H1 (cell line): ENCODE measurements around the gene RTN4RL1. TPM values are rescaled to one million over a fixed set of nuclear protein-coding genes. Genes with fewer than 3 reads are reported as not detected.
A peak's percentile ranks its signal among the peaks of the same experiment; 100 is the strongest.

Experiments
- CTCF ChIA-PET: fragments of 300-600 bp; sonication (Branson Sonifier 250); formaldehyde crosslinking; loops from one replicate; lab custom pipeline; 2021; ENCODE audit not compliant: partially characterized antibody; lab: Charles Lee
- POLR2A ChIA-PET: fragments of 300-600 bp; sonication (Branson Sonifier 250); formaldehyde crosslinking; loops from one replicate; lab custom pipeline; 2021; ENCODE audit warnings: inconsistent platforms; ENCODE audit not compliant: partially characterized antibody; lab: Charles Lee
- DNase-seq, 2 experiments: peaks; one replicate each; pipeline versions ENCODE4 v3.0.0 to v3.0.0-alpha.2; 2010 to 2022; ENCODE audit warnings: low spot score in 2 of 2, low read depth in 1 of 2, mixed read lengths in 1 of 2
- FAIRE-seq: peaks from 2 replicates; lab custom pipeline; 2011; peaks lifted over from hg19 to GRCh38; lab: Jason Lieb, UNC
- H2AFZ ChIP-seq: 2 replicates; pipeline ENCODE4 v1.8.1; 2012; ENCODE audit warnings: low read length, inconsistent platforms
- H2AK5ac ChIP-seq: 2 replicates; pipeline ENCODE4 v1.6.1; 2013; ENCODE audit warnings: low read depth, low read length
- H2BK120ac ChIP-seq: replicated peaks from 2 replicates; pipeline ENCODE3; 2013; ENCODE audit warnings: low read depth, low read length, inconsistent platforms
- H2BK12ac ChIP-seq: 2 replicates; pipeline ENCODE4 v1.6.1; 2013; ENCODE audit warnings: low read depth, low read length
- H2BK15ac ChIP-seq: 2 replicates; pipeline ENCODE4 v1.6.1; 2013; ENCODE audit warnings: low read length
- H2BK20ac ChIP-seq: 2 replicates; pipeline ENCODE4 v1.6.1; 2013; ENCODE audit warnings: low read length
- H2BK5ac ChIP-seq: 2 replicates; pipeline ENCODE4 v1.6.1; 2013; ENCODE audit warnings: low read depth, low read length
- H3K14ac ChIP-seq: 2 replicates; pipeline ENCODE4 v1.6.1; 2013; ENCODE audit warnings: inconsistent platforms; ENCODE audit not compliant: insufficient read length
- H3K18ac ChIP-seq: 2 replicates; pipeline ENCODE4 v1.6.1; 2013; ENCODE audit warnings: low read length; ENCODE audit errors: extremely low read depth
- H3K23ac ChIP-seq: 2 replicates; pipeline ENCODE4 v1.6.1; 2013; ENCODE audit warnings: inconsistent platforms; ENCODE audit not compliant: insufficient read length
- H3K23me2 ChIP-seq: 2 replicates; pipeline ENCODE4 v1.6.1; 2013; ENCODE audit warnings: low read depth, low read length
- H3K27ac ChIP-seq: 2 replicates; pipeline ENCODE4 v1.6.1; 2011; ENCODE audit warnings: low read depth, low read length, inconsistent platforms
- H3K27me3 ChIP-seq, 4 experiments: replicated peaks in 1 of 4; 1 replicate in 1 of 4; 2 replicates in 3 of 4; pipeline versions ENCODE4 v1.6.1 to v1.8.1; 2011 to 2013; ENCODE audit warnings: low read length in 3 of 4, mild to moderate bottlenecking in 3 of 4, inconsistent platforms in 2 of 4, mixed read lengths in 2 of 4, moderate library complexity in 1 of 4; ENCODE audit not compliant: control insufficient read depth in 3 of 4, insufficient read depth in 3 of 4; ENCODE audit errors: extremely low read depth in 1 of 4
- H3K36me3 ChIP-seq, 4 experiments: 2 replicates each; pipeline versions ENCODE4 v1.6.1 to v1.8.1; 2011 to 2013; ENCODE audit warnings: mild to moderate bottlenecking in 4 of 4, low read length in 3 of 4, moderate library complexity in 2 of 4, control low read depth in 1 of 4, inconsistent platforms in 1 of 4; ENCODE audit not compliant: insufficient read depth in 4 of 4, control insufficient read depth in 2 of 4
- H3K4ac ChIP-seq: replicated peaks from 2 replicates; pipeline ENCODE3; 2013; ENCODE audit warnings: low read length, low read depth, mixed read lengths, inconsistent platforms; ENCODE audit not compliant: insufficient read length
- H3K4me1 ChIP-seq, 4 experiments: replicated peaks in 1 of 4; 1 replicate in 1 of 4; 2 replicates in 3 of 4; pipeline versions ENCODE4 v1.6.1 to v1.8.1; 2011 to 2013; ENCODE audit warnings: low read length in 3 of 4, inconsistent platforms in 2 of 4, mixed read lengths in 1 of 4; ENCODE audit not compliant: insufficient read depth in 4 of 4, control insufficient read depth in 3 of 4
- H3K4me2 ChIP-seq, 2 experiments: 2 replicates each; pipeline versions ENCODE4 v1.6.1 to v1.8.1; 2011 to 2013; ENCODE audit warnings: low read depth in 2 of 2, low read length in 2 of 2, control low read depth in 1 of 2, inconsistent platforms in 1 of 2, mild to moderate bottlenecking in 1 of 2; ENCODE audit not compliant: insufficient read depth in 1 of 2
- H3K4me3 ChIP-seq, 4 experiments: fragments of 200-600, 300-600 bp in 1 of 4; sonication (generic), shearing (Covaris generic), sonication (Bioruptor Twin) in 1 of 4; 2 replicates each; pipeline versions ENCODE4 v1.5.1 to v1.8.1; 2011 to 2016; ENCODE audit warnings: low read length in 4 of 4, low read depth in 3 of 4, control low read depth in 2 of 4, inconsistent platforms in 2 of 4, mild to moderate bottlenecking in 2 of 4, mixed read lengths in 1 of 4, moderate library complexity in 1 of 4; ENCODE audit not compliant: insufficient read depth in 2 of 4; ENCODE audit errors: extremely low read depth in 1 of 4
- H3K56ac ChIP-seq: replicated peaks from 2 replicates; pipeline ENCODE3; 2013; ENCODE audit warnings: low read depth, mild to moderate bottlenecking, mixed read lengths, low read length, inconsistent platforms; ENCODE audit not compliant: insufficient read length
- H3K79me1 ChIP-seq: 2 replicates; pipeline ENCODE4 v1.6.1; 2013; ENCODE audit warnings: low read depth, low read length, control low read depth
- H3K79me2 ChIP-seq, 2 experiments: 2 replicates each; pipeline versions ENCODE4 v1.6.1 to v1.8.1; 2012 to 2013; ENCODE audit warnings: low read length in 2 of 2, mild to moderate bottlenecking in 2 of 2, inconsistent platforms in 1 of 2; ENCODE audit not compliant: insufficient read depth in 2 of 2, control insufficient read depth in 1 of 2
- H3K9ac ChIP-seq, 4 experiments: replicated peaks in 1 of 4; 1 replicate in 1 of 4; 2 replicates in 3 of 4; pipeline versions ENCODE4 v1.6.1 to v1.8.1; 2011 to 2013; ENCODE audit warnings: low read depth in 3 of 4, low read length in 3 of 4, control low read depth in 2 of 4, mild to moderate bottlenecking in 2 of 4, moderate library complexity in 2 of 4, inconsistent platforms in 1 of 4; ENCODE audit errors: extremely low read depth in 1 of 4
- H3K9me3 ChIP-seq, 2 experiments: 2 replicates each; pipeline versions ENCODE4 v1.6.1 to v1.8.1; 2012 to 2013; ENCODE audit warnings: mild to moderate bottlenecking in 2 of 2, moderate library complexity in 2 of 2, control low read depth in 1 of 2, inconsistent platforms in 1 of 2, low read depth in 1 of 2, low read length in 1 of 2, mixed read lengths in 1 of 2; ENCODE audit not compliant: insufficient read depth in 2 of 2
- H4K20me1 ChIP-seq, 2 experiments: replicated peaks in 1 of 2; 2 replicates each; pipeline versions ENCODE3 to v1.8.1; 2011 to 2013; ENCODE audit warnings: inconsistent platforms in 2 of 2, low read length in 2 of 2, mild to moderate bottlenecking in 1 of 2; ENCODE audit not compliant: insufficient read depth in 2 of 2, control insufficient read depth in 1 of 2
- H4K5ac ChIP-seq: 2 replicates; pipeline ENCODE4 v1.6.1; 2013; ENCODE audit warnings: low read length, low read depth, mixed read lengths, inconsistent platforms; ENCODE audit not compliant: insufficient read length
- H4K8ac ChIP-seq: 2 replicates; pipeline ENCODE4 v1.8.0; 2013; ENCODE audit warnings: mild to moderate bottlenecking, moderate library complexity, low read length, inconsistent platforms; ENCODE audit not compliant: insufficient read depth; ENCODE audit errors: extremely low read depth
- H4K91ac ChIP-seq: replicated peaks from 2 replicates; pipeline ENCODE3; 2013; ENCODE audit warnings: low read length, mixed read lengths, inconsistent platforms; ENCODE audit not compliant: insufficient read length
- BACH1 ChIP-seq: IDR thresholded peaks from 2 replicates; pipeline ENCODE4 v1.6.1; 2012; ENCODE audit warnings: low read length, improper control_type of control experiment
- MAX ChIP-seq: IDR thresholded peaks from 2 replicates; pipeline ENCODE4 v1.6.1; 2012; ENCODE audit warnings: inconsistent platforms
- WGBS, 2 experiments: shearing (Covaris generic) in 1 of 2; methylation state at CpG; one replicate each; pipeline versions ENCODE4 v1.1.6 to v1.1.7; 2013 to 2015; ENCODE audit warnings: low lambda C conversion rate in 2 of 2, mixed read lengths in 2 of 2, inconsistent platforms in 1 of 2, low coverage in 1 of 2, missing lambda C conversion rate in 1 of 2; ENCODE audit not compliant: insufficient replicate concordance in 2 of 2, insufficient coverage in 1 of 2, insufficient read length in 1 of 2; ENCODE audit errors: extremely low coverage in 1 of 2, missing lambda C conversion rate in 1 of 2; 5-methylcytosine and 5-hydroxymethylcytosine counted together
- polyA plus RNA-seq, 7 experiments: library from polyadenylated mRNA; depleted of rRNA in 3 of 7; stranded (reverse) in 5 of 7; unstranded in 2 of 7; fragments of >200 nt in 5 of 7; fragments of 200-250 nt in 2 of 7; gene quantifications; 1 replicate in 5 of 7; 2 replicates in 1 of 7; 4 replicates in 1 of 7; pipeline versions ENCODE4 v1.2.1 to v1.2.3, GENCODE V29; 2011 to 2013; ENCODE audit warnings: missing spikeins in 2 of 7, mixed read lengths in 2 of 7
- total RNA-seq: library from RNA; stranded (reverse); fragmentation: NEBNext Ultra II Directional; extraction: Animal tissue kit (Norgen Biotek cat#: 25700); gene quantifications from 2 replicates; pipeline ENCODE4 v1.2.1, GENCODE V29; 2021
- TF ChIP-seq, protein P1 (sequence below): IDR thresholded peaks from 2 replicates; pipeline ENCODE4 v1.6.1; 2012; ENCODE audit warnings: inconsistent platforms

Gene RTN4RL1
- total and polyA plus RNA-seq, 2 of the 8 experiments (the other 6 are each of a cell fraction or from before 2014, with no cell fraction given), result 0.09 TPM; not detected in 1

DNA sequence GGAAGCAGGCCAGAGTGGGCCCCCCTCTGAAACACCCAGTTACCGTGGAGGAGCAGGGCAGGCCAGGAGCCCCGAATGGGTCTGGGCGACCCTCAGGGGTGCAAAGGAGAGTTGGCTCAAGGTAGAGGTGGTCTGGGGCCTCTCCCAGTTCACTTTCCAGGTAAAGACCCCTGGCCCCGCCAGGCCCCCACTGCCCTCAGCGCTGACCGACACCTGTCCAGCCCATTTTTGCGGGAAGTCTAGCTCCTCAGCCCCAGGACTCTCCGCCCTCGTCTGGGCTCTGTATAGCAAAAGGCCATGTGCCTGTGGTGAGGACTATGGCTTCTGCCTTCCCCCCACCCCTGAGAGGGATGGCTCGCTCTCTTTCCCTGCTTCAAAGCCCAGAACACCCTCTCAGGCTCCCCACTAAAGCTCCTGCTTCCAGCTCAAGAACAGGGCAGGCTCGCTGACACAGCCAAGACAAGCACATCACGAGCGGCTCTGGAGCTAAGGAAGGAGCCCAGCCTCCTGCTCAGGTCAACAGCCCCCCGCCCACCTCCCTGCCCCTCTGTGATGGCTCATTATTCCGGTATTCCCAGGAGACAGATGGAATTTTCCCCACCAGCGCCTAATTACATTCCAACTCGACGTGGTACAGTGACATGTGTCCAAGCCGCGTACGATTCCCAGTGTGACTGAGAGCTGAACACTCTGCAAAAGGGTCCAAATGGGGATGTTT, 59.4 kb downstream of the RTN4RL1 start:
- Histone ChIP-seq H3K27me3 (peaks cover 0 to 3% (median 1%) of the 10 kb centered on the region in 4 experiments; a peak in 1 of 7 replicates), H3K36me3 (no peaks in the 10 kb centered on the region), H2BK12ac (no peak overlapping the region), H4K91ac (no peak overlapping the region), H3K14ac (no peak overlapping the region), H4K20me1 (no peaks in the 10 kb centered on the region), H3K4ac (no peak overlapping the region), H2BK15ac (no peak overlapping the region), H3K4me3 (no peak overlapping the region), H3K79me1 (no peaks in the 10 kb centered on the region), H3K9me3 (no peaks in the 10 kb centered on the region), H3K23me2 (no peaks in the 10 kb centered on the region), H3K23ac (no peak overlapping the region), H3K4me1 (peaks cover 0 to 15% (median 7%) of the 10 kb centered on the region in 4 experiments; a peak in 4 of 7 replicates), H3K56ac (no peak overlapping the region), H3K9ac (no peak overlapping the region), H3K4me2 (no peak overlapping the region), H3K79me2 (no peaks in the 10 kb centered on the region), H2AFZ (no peak overlapping the region), H3K27ac (no peak overlapping the region), H2BK20ac (no peak overlapping the region), H4K8ac (no peak overlapping the region), H2BK120ac (no peak overlapping the region), H2AK5ac (no peak overlapping the region), H2BK5ac (no peak overlapping the region), H4K5ac (no peak overlapping the region), H3K18ac (no peak overlapping the region)
- TF ChIP-seq BACH1 (no peak), MAX (peak; percentile 49; the same call in 1 of the 2 replicates)
- TF ChIP-seq, protein P1, sequence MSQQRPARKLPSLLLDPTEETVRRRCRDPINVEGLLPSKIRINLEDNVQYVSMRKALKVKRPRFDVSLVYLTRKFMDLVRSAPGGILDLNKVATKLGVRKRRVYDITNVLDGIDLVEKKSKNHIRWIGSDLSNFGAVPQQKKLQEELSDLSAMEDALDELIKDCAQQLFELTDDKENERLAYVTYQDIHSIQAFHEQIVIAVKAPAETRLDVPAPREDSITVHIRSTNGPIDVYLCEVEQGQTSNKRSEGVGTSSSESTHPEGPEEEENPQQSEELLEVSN, result peak; percentile 47; the same call in 1 of the 2 replicates
- 93% methylated on average over 19 of the region's 21 CpGs; no CpG with 5 or more reads in 1 of the 2 experiments for WGBS, 2 experiments
- ChIA-PET POLR2A (interaction anchor here (1.4 kb wide), 1 partner anchor 76 kb away, joined by 3 read pairs; the partner anchor contains the start of gene OVCA2), CTCF (interaction anchor here (0.8 to 2.7 kb wide), 4 partner anchors 10 to 18 kb away, joined by 3 to 11 read pairs (median 4); no protein-coding TSS in a partner anchor)
- no peak for DNase-seq
- FAIRE-seq, result no peak
